Measurements from ENCODE around the gene BAIAP2L1.

GRCh38 chr7:98286701-98287485, 114.0 kb downstream of the BAIAP2L1 start:
- TF ChIP-seq CTCF (IDR thresholded peaks at IDR 0.05) (no peak), EZH2phosphoT487 (IDR thresholded peaks at IDR 0.05) (no peak), EZH2 (IDR thresholded peaks at IDR 0.05) (no peak)
